Hepatocyte (in vitro differentiated cells): ENCODE results near the gene ZNF132.

ENCODE experiments used
- CTCF ChIP-seq: fragments of 200-600 bp; sonication (generic); IDR thresholded peaks from 2 replicates; pipeline ENCODE4 v1.5.1; 2016; ENCODE audit warnings: antibody characterized with exemption, mild to moderate bottlenecking; ENCODE audit not compliant: poor library complexity
- EZH2 ChIP-seq: fragments of 200-600 bp; sonication (generic); IDR thresholded peaks from 2 replicates; pipeline ENCODE4 v1.6.1; 2016; ENCODE audit warnings: antibody characterized with exemption, mild to moderate bottlenecking, borderline replicate concordance

- TF ChIP-seq CTCF (no peak), EZH2 (no peak)
These were observed 44.6 kb downstream of the ZNF132 start, which contains the start of gene RNF225 for GRCh38 chr19:58395220-58395978.
